HS-27A (cell line): ENCODE measurements around the gene ERN2.

Experiments used
- DNase-seq: peaks from one replicate; pipeline ENCODE4 v3.0.0-alpha.2; 2012; ENCODE audit warnings: low read depth, missing footprints

The ERN2 gene

DNA sequence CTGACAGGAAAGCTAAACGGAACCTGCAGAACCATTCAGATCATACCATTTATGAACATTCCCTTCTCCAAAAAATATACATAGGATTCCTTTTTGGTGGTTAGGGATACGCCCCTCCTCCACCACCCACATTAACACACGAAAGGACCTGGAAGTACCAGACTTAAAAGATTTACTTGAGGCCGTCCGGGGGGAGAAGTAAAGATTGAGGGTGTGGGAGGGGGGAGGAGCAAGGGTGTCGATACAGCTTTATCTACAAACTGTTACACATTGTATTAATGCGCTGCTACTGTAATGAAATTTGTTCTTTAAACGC lies 72.4 kb downstream of the ERN2 start:
- DNase-seq, result no peak
